HepG2 (cell line): ENCODE data around the gene ZNF217. TPM values are rescaled to one million over a fixed set of nuclear protein-coding genes. Genes with fewer than 3 reads are reported as not detected.

ENCODE experiments used
- ARNT ChIP-seq: fragments of 450-650 bp; IDR thresholded peaks from 2 replicates; pipeline ENCODE4 v1.6.1; 2017
- CC2D1A ChIP-seq: sonication (generic); formaldehyde crosslinking; IDR thresholded peaks from 2 replicates; pipeline ENCODE4 v1.8.1; 2023; ENCODE audit warnings: mild to moderate bottlenecking, missing genetic modification reagents
- GABPA ChIP-seq, 2 experiments: IDR thresholded peaks; 2 replicates each; pipeline ENCODE4 v1.6.1; 2011 to 2016; ENCODE audit warnings: low read depth in 2 of 2, low read length in 1 of 2, missing biosample characterization in 1 of 2, missing genetic modification characterization in 1 of 2
- HNRNPK ChIP-seq: fragments of 200-400 bp; formaldehyde crosslinking; IDR thresholded peaks from 2 replicates; pipeline ENCODE4 v1.6.1; 2018; ENCODE audit warnings: low read length, low read depth, moderate library complexity, mild to moderate bottlenecking; ENCODE audit not compliant: poor library complexity, severe bottlenecking
- KDM5B ChIP-seq: sonication (generic); formaldehyde crosslinking; IDR thresholded peaks from 2 replicates; pipeline ENCODE4 v1.4.0; 2020; ENCODE audit warnings: missing genetic modification reagents, mild to moderate bottlenecking, borderline replicate concordance
- KLF11 ChIP-seq: IDR thresholded peaks from 2 replicates; pipeline ENCODE4 v1.6.1; 2016; ENCODE audit warnings: missing compliant biosample characterization
- MEIS1 ChIP-seq: sonication (generic); formaldehyde crosslinking; IDR thresholded peaks from 2 replicates; pipeline ENCODE4 v1.9.0; 2021; ENCODE audit warnings: mild to moderate bottlenecking, missing genetic modification reagents, moderate library complexity, borderline replicate concordance
- NFRKB ChIP-seq: fragments of 450-650 bp; IDR thresholded peaks from 2 replicates; pipeline ENCODE4 v1.6.1; 2017
- NR2C2 ChIP-seq: sonication (generic); formaldehyde crosslinking; IDR thresholded peaks from 2 replicates; pipeline ENCODE4 v1.4.0; 2020; ENCODE audit warnings: missing genetic modification reagents, mild to moderate bottlenecking, moderate library complexity, borderline replicate concordance
- PITX1 ChIP-seq: sonication (generic); formaldehyde crosslinking; IDR thresholded peaks from 2 replicates; pipeline ENCODE4 v1.5.1; 2020; ENCODE audit warnings: mild to moderate bottlenecking, missing genetic modification reagents
- RXRA ChIP-seq: sonication (generic); formaldehyde crosslinking; IDR thresholded peaks from 2 replicates; pipeline ENCODE4 v1.5.1; 2020; ENCODE audit warnings: missing genetic modification reagents
- SIX1 ChIP-seq: sonication (generic); formaldehyde crosslinking; IDR thresholded peaks from 2 replicates; pipeline ENCODE4 v1.4.0; 2020; ENCODE audit warnings: missing genetic modification reagents, borderline replicate concordance
- THAP11 ChIP-seq: IDR thresholded peaks from 2 replicates; pipeline ENCODE4 v1.6.1; 2016; ENCODE audit warnings: missing biosample characterization, missing genetic modification reagents
- XRCC5 ChIP-seq: fragments of 200-400 bp; formaldehyde crosslinking; optimal IDR thresholded peaks from 2 replicates; pipeline ENCODE3; 2017; ENCODE audit warnings: mild to moderate bottlenecking, low read length
- YEATS4 ChIP-seq: sonication (generic); formaldehyde crosslinking; IDR thresholded peaks from 2 replicates; pipeline ENCODE4 v1.4.0; 2020; ENCODE audit warnings: missing genetic modification reagents, borderline replicate concordance
- ZNF143 ChIP-seq: sonication (generic); formaldehyde crosslinking; IDR thresholded peaks from 2 replicates; pipeline ENCODE4 v1.4.0; 2020; ENCODE audit warnings: missing genetic modification reagents
- ZNF225 ChIP-seq: sonication (generic); formaldehyde crosslinking; IDR thresholded peaks from 2 replicates; pipeline ENCODE4 v1.4.0; 2020; ENCODE audit warnings: mild to moderate bottlenecking, missing genetic modification reagents
- ZNF232 ChIP-seq: sonication (generic); formaldehyde crosslinking; IDR thresholded peaks from 2 replicates; pipeline ENCODE4 v1.4.0; 2020; ENCODE audit warnings: missing genetic modification reagents, borderline replicate concordance
- ZNF256 ChIP-seq: sonication (generic); formaldehyde crosslinking; conservative IDR thresholded peaks from 2 replicates; pipeline ENCODE4 v1.4.0; 2020; ENCODE audit warnings: missing genetic modification reagents
- ZNF296 ChIP-seq: sonication (generic); formaldehyde crosslinking; conservative IDR thresholded peaks from 2 replicates; pipeline ENCODE4 v1.5.0; 2020; ENCODE audit warnings: mild to moderate bottlenecking, missing genetic modification reagents
- ZNF589 ChIP-seq: sonication (generic); formaldehyde crosslinking; conservative IDR thresholded peaks from 2 replicates; pipeline ENCODE4 v1.8.0; 2022; ENCODE audit warnings: mild to moderate bottlenecking, moderate library complexity, missing genetic modification reagents
- ZNF724P ChIP-seq: sonication (generic); formaldehyde crosslinking; IDR thresholded peaks from 2 replicates; pipeline ENCODE4 v1.8.0; 2022; ENCODE audit warnings: missing genetic modification reagents, borderline replicate concordance
- polyA plus RNA-seq, 8 experiments: library from polyadenylated mRNA; depleted of rRNA in 3 of 8; stranded (reverse) in 7 of 8; unstranded in 1 of 8; fragments of >200 nt; fragmentation: Illumina TruSeq in 4 of 8; extraction: Trizol in 4 of 8; gene quantifications; 2 replicates each; pipeline versions ENCODE4 v1.2.1 to v1.2.3, GENCODE V29; 2011 to 2016; ENCODE audit warnings: low read depth in 4 of 8, missing spikeins in 1 of 8, mixed read lengths in 1 of 8; ENCODE audit not compliant: insufficient read depth in 1 of 8
- total RNA-seq, 5 experiments: library from RNA; depleted of rRNA; stranded (reverse); fragments of >200 nt; fragmentation: Illumina TruSeq; extraction: Trizol; gene quantifications; 2 replicates each; pipeline ENCODE4 v1.2.3, GENCODE V29; 2016; ENCODE audit warnings: low read depth in 1 of 5
- TF ChIP-seq, protein P1 (sequence below): sonication (generic); formaldehyde crosslinking; IDR thresholded peaks from 2 replicates; pipeline ENCODE4 v1.4.0; 2020; ENCODE audit warnings: missing genetic modification reagents, borderline replicate concordance
- TF ChIP-seq, protein P2 (sequence below): sonication (generic); formaldehyde crosslinking; IDR thresholded peaks from 2 replicates; pipeline ENCODE4 v1.4.0; 2020; ENCODE audit warnings: missing genetic modification reagents
- TF ChIP-seq, protein P3 (sequence below): sonication (generic); formaldehyde crosslinking; IDR thresholded peaks from 2 replicates; pipeline ENCODE4 v1.5.1; 2020; ENCODE audit warnings: mild to moderate bottlenecking, missing genetic modification reagents

Gene ZNF217
- total and polyA plus RNA-seq, 2 of the 13 experiments (the other 11 are each of a cell fraction or from before 2014, with no cell fraction given), result 22.3 to 29.8 TPM

DNA sequence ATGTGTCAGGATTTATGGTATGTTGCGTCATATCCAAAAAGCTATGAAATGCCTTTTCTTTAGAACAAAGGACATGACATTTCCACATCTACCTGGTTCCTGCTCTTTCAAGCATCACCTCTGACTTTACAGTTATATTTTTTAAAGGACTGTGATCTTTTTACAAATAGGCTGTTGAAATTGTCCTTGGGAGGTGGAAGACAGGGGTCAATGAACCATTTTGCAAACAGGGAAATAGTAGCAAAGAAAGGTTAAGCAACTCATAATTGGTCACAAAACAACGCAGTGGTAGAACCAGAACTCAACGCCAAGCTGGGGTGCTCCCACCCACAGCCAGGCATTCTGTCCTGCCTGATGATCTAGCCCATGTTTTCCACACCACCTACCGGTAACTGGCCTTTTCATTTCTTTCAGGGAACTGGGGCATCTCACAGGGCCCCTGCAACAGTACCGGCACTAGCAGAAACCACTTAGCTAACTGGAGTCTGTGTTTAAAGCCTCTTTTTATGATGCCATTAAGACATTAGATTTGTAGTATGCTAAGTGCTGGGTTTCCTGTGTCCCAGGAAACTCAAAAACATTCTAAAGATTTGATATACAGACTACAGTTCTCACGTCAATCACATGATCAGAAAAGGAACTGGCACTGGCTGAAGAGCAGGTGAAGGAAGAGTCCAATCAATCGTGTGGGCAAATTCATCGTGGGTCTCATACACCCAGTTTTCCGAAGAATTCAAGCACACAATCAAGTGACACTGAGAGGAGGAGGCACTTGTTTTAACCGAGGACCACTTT is 13.9 kb downstream of the ZNF217 start (continued):
- TF ChIP-seq HNRNPK (no peak), NR2C2 (CRISPR knock-in tag) (peak; percentile 87), ZNF225 (CRISPR knock-in tag) (no peak; the same call in 1 of the 2 replicates), ZNF232 (CRISPR knock-in tag) (peak; percentile 82), RXRA (CRISPR knock-in tag) (peak; percentile 100), ZNF143 (peak; percentile 47; the same call in 1 of the 2 replicates), CC2D1A (CRISPR knock-in tag) (peak; percentile 90; the same call in 1 of the 2 replicates), ZNF296 (CRISPR knock-in tag) (no peak), ZNF256 (CRISPR knock-in tag) (0 out of 2 replicates have a peak, but pooled peaks have one; percentile 33), THAP11 (CRISPR knock-in tag) (peak; percentile 76), ZNF589 (CRISPR knock-in tag) (no peak), YEATS4 (peak; percentile 76), ZNF724P (CRISPR knock-in tag) (0 out of 2 replicates have a peak, but pooled peaks have one; percentile 65), MEIS1 (CRISPR knock-in tag) (0 out of 2 replicates have a peak, but pooled peaks have one; percentile 53), ARNT (no peak), XRCC5 (peak; percentile 87), KDM5B (CRISPR knock-in tag) (0 out of 2 replicates have a peak, but pooled peaks have one; percentile 47), SIX1 (peak; percentile 95), NFRKB (no peak), PITX1 (CRISPR knock-in tag) (peak; percentile 92), KLF11 (CRISPR knock-in tag) (0 out of 2 replicates have a peak, but pooled peaks have one; percentile 53), GABPA (IDR thresholded peaks at IDR 0.05; ENCODE audit: low read depth, low read length) (no peak), GABPA (CRISPR knock-in tag; IDR thresholded peaks at IDR 0.05; ENCODE audit: low read depth) (peak; percentile 68)
- TF ChIP-seq, protein P1, sequence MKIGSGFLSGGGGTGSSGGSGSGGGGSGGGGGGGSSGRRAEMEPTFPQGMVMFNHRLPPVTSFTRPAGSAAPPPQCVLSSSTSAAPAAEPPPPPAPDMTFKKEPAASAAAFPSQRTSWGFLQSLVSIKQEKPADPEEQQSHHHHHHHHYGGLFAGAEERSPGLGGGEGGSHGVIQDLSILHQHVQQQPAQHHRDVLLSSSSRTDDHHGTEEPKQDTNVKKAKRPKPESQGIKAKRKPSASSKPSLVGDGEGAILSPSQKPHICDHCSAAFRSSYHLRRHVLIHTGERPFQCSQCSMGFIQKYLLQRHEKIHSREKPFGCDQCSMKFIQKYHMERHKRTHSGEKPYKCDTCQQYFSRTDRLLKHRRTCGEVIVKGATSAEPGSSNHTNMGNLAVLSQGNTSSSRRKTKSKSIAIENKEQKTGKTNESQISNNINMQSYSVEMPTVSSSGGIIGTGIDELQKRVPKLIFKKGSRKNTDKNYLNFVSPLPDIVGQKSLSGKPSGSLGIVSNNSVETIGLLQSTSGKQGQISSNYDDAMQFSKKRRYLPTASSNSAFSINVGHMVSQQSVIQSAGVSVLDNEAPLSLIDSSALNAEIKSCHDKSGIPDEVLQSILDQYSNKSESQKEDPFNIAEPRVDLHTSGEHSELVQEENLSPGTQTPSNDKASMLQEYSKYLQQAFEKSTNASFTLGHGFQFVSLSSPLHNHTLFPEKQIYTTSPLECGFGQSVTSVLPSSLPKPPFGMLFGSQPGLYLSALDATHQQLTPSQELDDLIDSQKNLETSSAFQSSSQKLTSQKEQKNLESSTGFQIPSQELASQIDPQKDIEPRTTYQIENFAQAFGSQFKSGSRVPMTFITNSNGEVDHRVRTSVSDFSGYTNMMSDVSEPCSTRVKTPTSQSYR (CRISPR knock-in tag), result peak; percentile 54; the same call in 1 of the 2 replicates
- TF ChIP-seq, protein P2, sequence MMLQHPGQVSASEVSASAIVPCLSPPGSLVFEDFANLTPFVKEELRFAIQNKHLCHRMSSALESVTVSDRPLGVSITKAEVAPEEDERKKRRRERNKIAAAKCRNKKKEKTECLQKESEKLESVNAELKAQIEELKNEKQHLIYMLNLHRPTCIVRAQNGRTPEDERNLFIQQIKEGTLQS (CRISPR knock-in tag), result peak; percentile 89
- TF ChIP-seq, protein P3, sequence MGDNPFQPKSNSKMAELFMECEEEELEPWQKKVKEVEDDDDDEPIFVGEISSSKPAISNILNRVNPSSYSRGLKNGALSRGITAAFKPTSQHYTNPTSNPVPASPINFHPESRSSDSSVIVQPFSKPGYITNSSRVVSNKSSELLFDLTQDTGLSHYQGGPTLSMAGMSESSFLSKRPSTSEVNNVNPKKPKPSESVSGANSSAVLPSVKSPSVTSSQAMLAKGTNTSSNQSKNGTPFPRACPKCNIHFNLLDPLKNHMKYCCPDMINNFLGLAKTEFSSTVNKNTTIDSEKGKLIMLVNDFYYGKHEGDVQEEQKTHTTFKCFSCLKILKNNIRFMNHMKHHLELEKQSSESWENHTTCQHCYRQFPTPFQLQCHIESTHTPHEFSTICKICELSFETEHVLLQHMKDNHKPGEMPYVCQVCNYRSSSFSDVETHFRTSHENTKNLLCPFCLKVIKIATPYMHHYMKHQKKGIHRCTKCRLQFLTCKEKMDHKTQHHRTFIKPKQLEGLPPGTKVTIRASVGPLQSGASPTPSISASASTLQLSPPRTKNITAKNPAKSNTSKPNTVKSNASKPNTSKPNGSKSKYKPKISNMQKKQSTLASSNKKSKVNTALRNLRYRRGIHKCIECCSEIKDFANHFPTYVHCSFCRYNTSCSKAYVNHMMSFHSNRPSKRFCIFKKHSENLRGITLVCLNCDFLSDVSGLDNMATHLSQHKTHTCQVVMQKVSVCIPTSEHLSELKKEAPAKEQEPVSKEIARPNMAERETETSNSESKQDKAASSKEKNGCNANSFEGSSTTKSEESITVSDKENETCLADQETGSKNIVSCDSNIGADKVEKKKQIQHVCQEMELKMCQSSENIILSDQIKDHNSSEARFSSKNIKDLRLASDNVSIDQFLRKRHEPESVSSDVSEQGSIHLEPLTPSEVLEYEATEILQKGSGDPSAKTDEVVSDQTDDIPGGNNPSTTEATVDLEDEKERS (CRISPR knock-in tag), result peak; percentile 95
